Measurements from ENCODE around the gene KNCN.

Gene KNCN

DNA sequence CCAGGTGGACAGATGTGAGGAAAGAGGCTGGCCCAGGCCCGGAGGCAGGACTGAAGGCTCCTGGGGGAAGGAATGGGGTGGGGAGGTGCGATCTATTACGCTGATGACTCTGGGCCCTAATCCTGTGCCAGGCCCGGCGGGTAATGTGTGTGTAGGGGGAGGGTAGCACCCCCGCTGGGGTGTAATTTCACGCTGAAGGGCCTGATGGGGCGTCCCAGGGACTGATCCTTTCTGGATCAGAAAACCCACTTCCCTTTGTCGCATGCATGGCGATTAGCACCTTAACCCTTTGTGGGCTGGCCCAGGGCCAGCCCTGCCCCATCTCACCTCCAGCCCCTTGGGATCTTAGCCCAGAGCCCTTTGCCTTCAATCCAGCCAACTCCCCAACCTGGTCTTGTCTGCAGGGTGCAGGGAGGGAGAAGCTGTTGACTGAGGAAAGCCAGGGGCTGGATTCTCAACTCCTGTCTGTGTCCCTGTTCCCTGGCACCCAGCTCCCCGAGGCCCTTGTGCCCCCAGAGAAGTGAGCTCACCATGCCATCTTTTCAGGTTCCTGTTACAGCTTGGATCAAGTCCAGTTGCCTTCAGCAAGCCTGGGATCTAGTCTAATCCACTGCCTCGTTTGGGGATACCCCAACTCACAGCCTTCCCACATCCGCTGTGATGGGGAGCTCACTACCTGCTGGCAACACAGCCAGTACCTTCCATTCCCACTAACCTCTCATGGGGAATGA is 26.0 kb downstream of the KNCN start:
- DNase-seq (ENCODE audit: low read depth in 2 of 2, low spot score in 1 of 2), result no peak

DNA sequence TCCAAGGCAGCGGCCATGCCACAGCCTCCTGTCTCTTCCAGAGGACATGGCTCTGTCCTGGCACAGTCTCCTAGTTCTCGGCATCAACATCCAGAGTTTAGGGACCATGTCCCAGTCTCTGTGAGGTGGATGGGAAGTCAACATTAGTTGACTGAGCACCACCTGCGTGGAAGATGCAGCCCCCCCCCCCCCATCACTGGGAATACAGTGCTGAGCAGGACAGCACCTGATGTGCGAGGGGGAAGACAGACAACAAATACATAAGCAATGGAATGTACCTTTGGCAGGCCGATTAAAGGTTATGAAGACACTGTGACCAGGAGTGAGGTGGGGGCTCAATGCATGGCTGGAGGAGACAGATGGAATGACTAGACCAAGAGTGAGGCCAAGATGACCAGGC is 26.6 kb downstream of the KNCN start:
- no peak for DNase-seq (ENCODE audit: low read depth in 2 of 2, low spot score in 1 of 2)

- DNase-seq (ENCODE audit: low read depth in 2 of 2, low spot score in 1 of 2), result no peak
Observed at GRCh38 chr1:46523496-46524353, 27.7 kb downstream of the KNCN start.

DNA sequence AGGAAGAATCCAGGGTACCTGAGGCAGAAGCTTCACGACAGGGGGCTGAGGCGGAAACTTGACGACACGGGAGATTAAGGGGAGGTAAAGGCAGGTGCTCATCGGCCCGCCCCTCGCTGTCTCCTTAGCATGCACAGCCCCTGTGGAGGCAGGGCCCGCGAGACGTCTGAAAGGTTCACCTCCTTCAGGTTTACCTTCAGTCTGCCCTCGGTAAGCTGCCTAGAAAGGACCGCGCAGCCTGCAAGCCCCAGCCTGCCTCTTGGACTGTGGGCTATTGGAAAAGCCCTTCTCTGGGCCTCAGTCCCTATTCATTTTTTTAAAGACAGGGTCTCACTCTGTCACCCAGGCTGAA is 28.5 kb downstream of the KNCN start:
- DNase-seq (ENCODE audit: low read depth in 2 of 2, low spot score in 1 of 2), result no peak

- no peak for DNase-seq (ENCODE audit: low read depth in 2 of 2, low spot score in 1 of 2)
Observed at GRCh38 chr1:46522184-46522968, 29.1 kb downstream of the KNCN start.

- no peak for DNase-seq (ENCODE audit: low read depth in 2 of 2, low spot score in 1 of 2)
Observed at GRCh38 chr1:46521414-46521813, 30.0 kb downstream of the KNCN start.

GRCh38 chr1:46520063-46520911 is 31.2 kb downstream of the KNCN start:
- DNase-seq (ENCODE audit: low read depth in 2 of 2, low spot score in 1 of 2), result no peak

DNA sequence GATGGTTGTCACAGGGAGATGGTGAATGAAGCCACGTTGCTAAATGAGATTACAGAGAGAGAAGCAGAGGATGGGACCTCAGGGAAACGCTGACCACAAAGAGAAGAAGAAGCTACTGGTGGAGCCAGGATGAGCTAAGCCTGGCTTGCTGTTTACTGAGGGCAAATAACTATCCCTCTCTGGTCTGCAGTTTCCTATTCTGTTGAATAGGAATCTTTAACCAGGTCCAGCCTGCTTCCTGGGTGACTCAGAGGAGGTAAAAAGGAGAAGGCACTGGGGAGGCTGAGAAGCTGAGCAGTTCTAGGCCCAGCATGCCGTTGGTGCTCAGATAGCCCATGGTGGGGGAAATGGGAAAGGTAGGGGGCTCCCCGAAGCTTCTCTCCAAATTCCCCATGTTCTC is 32.2 kb downstream of the KNCN start:
- DNase-seq (ENCODE audit: low read depth in 2 of 2, low spot score in 1 of 2), result no peak

- DNase-seq (ENCODE audit: low read depth in 2 of 2, low spot score in 1 of 2), result no peak
Observed at GRCh38 chr1:46517932-46518498, 33.4 kb downstream of the KNCN start.

- DNase-seq (ENCODE audit: low read depth in 2 of 2, low spot score in 1 of 2), result no peak
Observed at GRCh38 chr1:46517010-46517600, 34.3 kb downstream of the KNCN start.

DNA sequence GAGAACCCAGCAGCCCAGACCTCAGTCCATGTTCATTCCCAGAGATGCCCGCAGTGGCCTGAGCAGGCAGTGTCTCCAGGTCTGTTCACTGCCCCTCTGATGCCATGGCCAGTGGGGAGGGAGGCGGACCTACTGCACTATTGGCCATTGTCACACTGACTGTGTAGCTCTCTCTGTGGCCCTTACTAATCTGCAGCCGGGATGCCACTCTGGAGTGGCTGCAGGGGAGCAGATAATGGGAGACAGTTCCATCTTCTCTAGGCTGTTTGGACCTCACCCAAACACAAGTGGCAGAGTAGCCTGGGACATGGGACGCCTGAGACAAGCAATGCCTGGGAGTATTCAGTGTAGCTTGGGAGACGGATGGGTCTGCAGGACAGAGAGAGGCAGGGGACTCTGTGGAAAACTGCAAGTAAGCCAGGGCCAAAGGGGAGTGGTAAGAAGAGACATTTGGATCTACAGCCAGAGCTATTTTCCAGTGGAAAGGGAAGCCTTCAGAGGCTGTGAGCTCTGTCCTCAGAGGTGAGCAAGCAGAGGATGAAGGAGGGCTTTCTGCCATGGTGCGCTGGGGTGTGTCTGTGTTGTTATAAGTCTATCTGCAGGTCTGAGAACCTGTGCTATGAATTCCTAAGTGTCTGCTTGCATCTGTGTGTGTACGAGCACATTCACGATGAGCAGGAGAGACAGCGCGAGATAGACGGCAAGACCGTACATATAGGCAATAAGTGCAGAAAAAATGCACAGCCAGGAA is 35.1 kb downstream of the KNCN start:
- DNase-seq (ENCODE audit: low read depth in 2 of 2, low spot score in 1 of 2), result no peak

DNA sequence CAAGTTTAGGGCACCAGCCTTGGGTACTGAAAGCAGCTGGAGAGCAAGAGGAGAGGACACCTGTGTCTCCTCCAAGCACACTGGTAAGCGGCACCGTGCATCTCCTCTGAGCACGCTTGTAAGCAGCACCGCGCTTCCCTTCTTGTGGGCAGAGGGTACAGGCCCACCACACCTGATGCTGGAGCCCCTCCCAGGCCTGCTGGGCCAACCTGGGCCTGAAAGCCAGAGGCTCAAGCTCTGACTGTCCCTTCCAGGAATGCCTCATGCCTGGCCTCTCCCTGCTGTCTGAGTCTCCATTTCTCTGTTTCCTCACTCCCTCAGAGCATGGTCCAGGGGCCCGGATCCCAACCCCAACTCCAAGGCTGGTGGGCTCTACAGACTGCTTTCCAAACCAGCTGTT is 35.9 kb downstream of the KNCN start:
- DNase-seq (ENCODE audit: low read depth in 2 of 2, low spot score in 1 of 2), result no peak

- no peak for DNase-seq (ENCODE audit: low read depth in 2 of 2, low spot score in 1 of 2)
Observed at GRCh38 chr1:46513536-46513935, 37.9 kb downstream of the KNCN start.

DNA sequence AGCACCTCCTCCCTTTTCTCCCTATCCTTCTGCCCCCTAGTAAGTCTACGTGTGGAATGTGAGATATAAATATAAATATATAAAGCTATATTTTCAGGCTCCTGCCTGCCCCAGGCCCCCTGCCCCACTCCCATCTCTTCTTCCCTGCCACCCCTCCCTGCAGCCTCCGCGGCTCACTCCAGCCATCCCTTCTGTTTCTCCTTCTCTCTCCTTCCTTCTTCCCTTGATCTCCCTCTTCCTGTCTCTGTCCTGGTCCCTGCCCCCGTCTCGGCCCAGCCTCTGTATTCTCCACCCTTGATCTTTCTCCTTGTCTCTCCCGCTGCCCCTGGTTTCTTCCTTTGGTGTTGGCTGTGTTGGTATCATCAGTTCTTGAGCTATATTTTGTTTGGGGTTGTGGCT is 38.7 kb downstream of the KNCN start:
- no peak for DNase-seq (ENCODE audit: low read depth in 2 of 2, low spot score in 1 of 2)

- DNase-seq (ENCODE audit: low read depth in 2 of 2, low spot score in 1 of 2), result no peak
Observed at GRCh38 chr1:46512135-46512791, 39.2 kb downstream of the KNCN start.

- DNase-seq (ENCODE audit: low read depth in 2 of 2, low spot score in 1 of 2), result no peak
Observed at GRCh38 chr1:46510998-46511365, 40.5 kb downstream of the KNCN start.

- DNase-seq (ENCODE audit: low read depth in 2 of 2, low spot score in 1 of 2), result no peak
Observed at GRCh38 chr1:46510341-46510997, 41.0 kb downstream of the KNCN start.

DNA sequence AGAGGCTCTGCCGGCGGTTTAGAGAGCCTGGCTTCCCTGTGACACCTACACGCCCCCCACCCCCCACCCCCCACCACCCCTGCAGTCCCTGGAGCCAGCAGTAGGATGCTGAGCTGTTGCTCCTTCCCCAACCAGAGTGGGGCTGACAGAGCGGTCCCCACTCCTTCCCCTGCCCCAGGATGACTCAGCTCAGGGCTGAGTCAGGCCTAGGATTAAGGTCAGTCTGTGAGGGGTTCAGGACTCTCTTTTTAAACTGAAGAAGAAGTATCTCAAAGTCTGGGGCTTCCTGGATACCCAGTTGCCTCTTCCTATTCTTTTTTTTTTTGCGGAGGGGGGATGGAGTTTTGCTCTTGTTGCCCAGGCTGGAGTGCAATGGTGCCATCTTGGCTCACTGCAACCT is 42.7 kb downstream of the KNCN start:
- no peak for DNase-seq (ENCODE audit: low read depth in 2 of 2, low spot score in 1 of 2)
